Measurements from ENCODE around the gene CUEDC1. TPM values are rescaled to one million over a fixed set of nuclear protein-coding genes. Genes with fewer than 3 reads are reported as not detected.

Gene CUEDC1
- total and polyA plus RNA-seq, 2 of the 4 experiments (the other 2 are of a cell fraction): 4.1 to 21.2 TPM

DNA sequence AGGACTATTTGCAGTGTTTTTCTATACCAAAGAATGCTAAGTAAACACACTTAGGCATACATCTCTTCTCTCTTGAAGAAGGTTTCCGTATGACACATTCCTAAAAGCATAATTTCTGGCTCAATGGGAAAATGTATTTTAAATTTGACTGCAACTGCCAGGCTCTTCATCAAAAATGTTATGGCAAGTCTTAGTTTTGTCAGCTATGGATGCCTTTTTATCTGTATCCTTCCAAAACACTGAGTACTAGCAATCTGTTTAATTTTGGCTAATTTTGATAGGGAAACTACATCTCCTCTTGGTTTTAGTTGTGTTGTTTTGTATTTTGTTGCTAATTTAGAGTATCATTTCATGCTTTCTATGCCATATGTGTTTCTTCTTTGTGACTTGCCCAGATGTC is 140.8 kb downstream of the CUEDC1 start:
- no peaks in the 10 kb centered on the region for H3K79me1 ChIP-seq (ENCODE audit: low read depth in 1 of 2, low read length in 2 of 2)
- H2BK120ac ChIP-seq (ENCODE audit: low read depth, low read length): no peak overlapping the region
- H3K4me1 ChIP-seq (ENCODE audit: control insufficient read depth, insufficient read depth, low read length): no peaks in the 10 kb centered on the region
- dilution Hi-C loops (cut with HindIII; ENCODE audit: low sequenced_read_pairs, unreplicated experiment) (no loop called here), intact Hi-C loops (cut with micrococcal nuclease) (no loop called here), in situ Hi-C loops (cut with MboI; ENCODE audit: low sequenced_read_pairs) (loop anchor here (25.0 kb wide), 1 partner anchor 2002 kb away; no protein-coding TSS in a partner anchor)
- WGBS, 2 experiments (ENCODE audit: extremely low coverage in 2 of 2, insufficient read length in 1 of 2): no CpG with 5 or more reads among the region's 1 CpG
- no peak overlapping the region for H3K18ac ChIP-seq (ENCODE audit: low read depth, low read length)
- H2AK5ac ChIP-seq (ENCODE audit: low read depth, low read length): no peak overlapping the region
- peaks cover 35% of the 10 kb centered on the region for H3K27me3 ChIP-seq (ENCODE audit: control insufficient read depth, insufficient read depth, low read length)
- no peaks in the 10 kb centered on the region for H3K36me3 ChIP-seq (ENCODE audit: control insufficient read depth, insufficient read depth, low read length)
- no peak overlapping the region for H2BK5ac ChIP-seq (ENCODE audit: low read depth, low read length, poor library complexity, severe bottlenecking)
- H3K9me3 ChIP-seq (ENCODE audit: control insufficient read depth, insufficient read depth, low read length): no peaks in the 10 kb centered on the region
- H2BK20ac ChIP-seq (ENCODE audit: low read depth, low read length): no peak overlapping the region
- ChIA-PET CTCF (interaction anchor here (1.0 kb wide), 1 partner anchor 19 kb away, joined by 3 read pairs; no protein-coding TSS in a partner anchor), POLR2A (ENCODE audit: unreplicated experiment) (interaction anchor here (0.5 kb wide), 1 partner anchor 685 kb away, joined by 15 read pairs; no protein-coding TSS in a partner anchor)
- TF ChIP-seq, protein P1, sequence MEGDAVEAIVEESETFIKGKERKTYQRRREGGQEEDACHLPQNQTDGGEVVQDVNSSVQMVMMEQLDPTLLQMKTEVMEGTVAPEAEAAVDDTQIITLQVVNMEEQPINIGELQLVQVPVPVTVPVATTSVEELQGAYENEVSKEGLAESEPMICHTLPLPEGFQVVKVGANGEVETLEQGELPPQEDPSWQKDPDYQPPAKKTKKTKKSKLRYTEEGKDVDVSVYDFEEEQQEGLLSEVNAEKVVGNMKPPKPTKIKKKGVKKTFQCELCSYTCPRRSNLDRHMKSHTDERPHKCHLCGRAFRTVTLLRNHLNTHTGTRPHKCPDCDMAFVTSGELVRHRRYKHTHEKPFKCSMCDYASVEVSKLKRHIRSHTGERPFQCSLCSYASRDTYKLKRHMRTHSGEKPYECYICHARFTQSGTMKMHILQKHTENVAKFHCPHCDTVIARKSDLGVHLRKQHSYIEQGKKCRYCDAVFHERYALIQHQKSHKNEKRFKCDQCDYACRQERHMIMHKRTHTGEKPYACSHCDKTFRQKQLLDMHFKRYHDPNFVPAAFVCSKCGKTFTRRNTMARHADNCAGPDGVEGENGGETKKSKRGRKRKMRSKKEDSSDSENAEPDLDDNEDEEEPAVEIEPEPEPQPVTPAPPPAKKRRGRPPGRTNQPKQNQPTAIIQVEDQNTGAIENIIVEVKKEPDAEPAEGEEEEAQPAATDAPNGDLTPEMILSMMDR (conservative IDR thresholded peaks at IDR 0.05; ENCODE audit: low read depth, low read length): no peak
- no peak for TF ChIP-seq NFE2L2 (IDR thresholded peaks at IDR 0.05; ENCODE audit: low read depth, low read length)
- TF ChIP-seq FOS (IDR thresholded peaks at IDR 0.05; ENCODE audit: low read depth, low read length): no peak
- no peak for TF ChIP-seq CEBPB (IDR thresholded peaks at IDR 0.05; ENCODE audit: low read depth, low read length)
- no peak for TF ChIP-seq BHLHE40 (IDR thresholded peaks at IDR 0.05; ENCODE audit: low read depth, low read length)
- TF ChIP-seq RCOR1 (IDR thresholded peaks at IDR 0.05; ENCODE audit: insufficient replicate concordance, low read length): no peak
- TF ChIP-seq CHD1 (IDR thresholded peaks at IDR 0.05; ENCODE audit: low read depth, low read length): no peak
- TF ChIP-seq MAZ (IDR thresholded peaks at IDR 0.05; ENCODE audit: borderline replicate concordance, low read depth, low read length): no peak
- TF ChIP-seq, protein P2, sequence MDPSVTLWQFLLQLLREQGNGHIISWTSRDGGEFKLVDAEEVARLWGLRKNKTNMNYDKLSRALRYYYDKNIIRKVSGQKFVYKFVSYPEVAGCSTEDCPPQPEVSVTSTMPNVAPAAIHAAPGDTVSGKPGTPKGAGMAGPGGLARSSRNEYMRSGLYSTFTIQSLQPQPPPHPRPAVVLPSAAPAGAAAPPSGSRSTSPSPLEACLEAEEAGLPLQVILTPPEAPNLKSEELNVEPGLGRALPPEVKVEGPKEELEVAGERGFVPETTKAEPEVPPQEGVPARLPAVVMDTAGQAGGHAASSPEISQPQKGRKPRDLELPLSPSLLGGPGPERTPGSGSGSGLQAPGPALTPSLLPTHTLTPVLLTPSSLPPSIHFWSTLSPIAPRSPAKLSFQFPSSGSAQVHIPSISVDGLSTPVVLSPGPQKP (IDR thresholded peaks at IDR 0.05; ENCODE audit: borderline replicate concordance, low read depth, low read length): no peak
- no peak for TF ChIP-seq POLR2A (IDR thresholded peaks at IDR 0.05; ENCODE audit: low read depth, low read length)
- no peak for TF ChIP-seq SMC3 (IDR thresholded peaks at IDR 0.05; ENCODE audit: low read depth, low read length)
- no peak for TF ChIP-seq MAFK (IDR thresholded peaks at IDR 0.05; ENCODE audit: low read depth, low read length)
- H3K27ac ChIP-seq (ENCODE audit: insufficient read depth, low read length): no peak overlapping the region
- no peaks in the 10 kb centered on the region for H4K20me1 ChIP-seq (ENCODE audit: insufficient read depth, low read length)
- no peak overlapping the region for H3K4me3 ChIP-seq (ENCODE audit: insufficient read depth, low read depth, low read length)
- H2BK15ac ChIP-seq (ENCODE audit: low read depth, low read length): no peak overlapping the region
- H4K91ac ChIP-seq (ENCODE audit: insufficient read depth, low read depth, low read length): no peak overlapping the region
- H3K4me2 ChIP-seq (ENCODE audit: low read depth, low read length): no peak overlapping the region
- H2AK9ac ChIP-seq (replicated peaks; ENCODE audit: low read depth, low read length, poor library complexity): no peak overlapping the region
- DNase-seq (no peak), ATAC-seq (ENCODE audit: low read depth) (no peak)
- no peak overlapping the region for H3K56ac ChIP-seq (ENCODE audit: extremely low read depth, insufficient read depth, low read length)
- no peak overlapping the region for H3K14ac ChIP-seq (replicated peaks; ENCODE audit: low read depth, low read length)
- no peaks in the 10 kb centered on the region; the same call in 1 of the 2 replicates for H3K9me1 ChIP-seq (ENCODE audit: insufficient read depth, low read length)
- no TSS peak for BruUV-seq (replicated peaks)
- H3K23ac ChIP-seq (ENCODE audit: low read depth, low read length): no peak overlapping the region
- no peak overlapping the region for H2AFZ ChIP-seq (replicated peaks; ENCODE audit: low read length, poor library complexity)
- no peak overlapping the region for H4K5ac ChIP-seq (ENCODE audit: low read depth, low read length)
- H4K8ac ChIP-seq (ENCODE audit: low read depth in 2 of 2, low read length in 2 of 2): no peak overlapping the region
- H3K9ac ChIP-seq (ENCODE audit: low read depth, low read length): no peak overlapping the region
- H3K4ac ChIP-seq (ENCODE audit: low read depth, low read length): no peak overlapping the region

Data from IMR-90 (cell line).